Psoas muscle (tissue), 8 donors: ENCODE measurements around the gene SLX9. TPM values are rescaled to one million over a fixed set of nuclear protein-coding genes. Genes with fewer than 3 reads are reported as not detected.

Experiments
- ATAC-seq, 4 donors: fragments of 200-7000 bp; cut with Tn5 transposase; one replicate each; pipeline ENCODE4 v1.9.1; 2020; ENCODE audit warnings: moderate library complexity in 3 of 4, mild to moderate bottlenecking in 2 of 4
- DNase-seq, 2 donors: peaks; one replicate each; pipeline ENCODE4 v3.0.0-alpha.2; 2020
- H3K27ac ChIP-seq: fragments of 200-600 bp; one replicate; pipeline ENCODE4 v1.8.0; 2022
- H3K27me3 ChIP-seq, 3 donors: fragments of 200-600 bp in 1 of 3; one replicate each; pipeline versions ENCODE4 v1.6.1 to v1.8.0; 2013 to 2022; ENCODE audit warnings: low read length in 2 of 3, mild to moderate bottlenecking in 2 of 3, moderate library complexity in 1 of 3; ENCODE audit not compliant: insufficient read depth in 3 of 3
- H3K36me3 ChIP-seq, 2 donors: fragments of 200-600 bp in 1 of 2; one replicate each; pipeline versions ENCODE4 v1.6.1 to v1.8.0; 2013 to 2022; ENCODE audit warnings: low read depth in 1 of 2, mild to moderate bottlenecking in 1 of 2, moderate library complexity in 1 of 2; ENCODE audit not compliant: insufficient read depth in 1 of 2
- H3K4me1 ChIP-seq: fragments of 200-600 bp; one replicate; pipeline ENCODE4 v1.8.0; 2022
- H3K4me3 ChIP-seq: fragments of 200-600 bp; one replicate; pipeline ENCODE4 v1.8.0; 2022; ENCODE audit warnings: mild to moderate bottlenecking
- H3K9me3 ChIP-seq: fragments of 200-600 bp; one replicate; pipeline ENCODE4 v1.8.0; 2022
- WGBS, 3 donors: extraction: QIAGEN DNeasy Blood & Tissue Kit; methylation state at CpG; one replicate each; pipeline versions ENCODE4 v1.1.6 to v1.1.7; 2013; 5-methylcytosine and 5-hydroxymethylcytosine counted together
- intact Hi-C, 2 donors: fragments of 100-400 bp; cut with DNase I; formaldehyde crosslinking; loops; one replicate each; pipeline versions ENCODE4 v1.11.0 to v1.14.2; 2022
- polyA plus RNA-seq, 3 donors: library from polyadenylated mRNA; stranded (reverse); fragments of 200-250 nt; gene quantifications; one replicate each; pipeline ENCODE4 v1.2.3, GENCODE V29; 2013
- total RNA-seq, 4 donors: library from RNA; stranded (reverse); fragmentation: NEBNext Ultra II Directional in 2 of 4; extraction: Animal tissue kit (Norgen Biotek cat#: 25700) in 2 of 4; gene quantifications; one replicate each; pipeline versions ENCODE4 v1.2.1 to v1.2.4, GENCODE V29; 2021 to 2023
- TF ChIP-seq, protein P1 (sequence below): fragments of 200-600 bp; IDR thresholded peaks from one replicate; pipeline ENCODE4 v1.8.0; 2022; ENCODE audit warnings: antibody characterized with exemption
- donor health status: healthy with polysubstance abuse.
- donor health status: DM: no; HTN: no; CAD: no; lungs with moderate emphysema.
- donor health status: Bipolar disorder and iron deficiency.
- donor health status: healthy.
- donor health status: DM: yes; HTN: yes; CAD: no.
- donor health status: DM: no; HTN: no; CAD: no.
- donor health status: DM: no; HTN: no; CAD: no.
- donor health status: DM: yes; HTN: yes; CAD: no.

The SLX9 gene
- total and polyA plus RNA-seq, 7 donors, result 20.2 to 69.2 (median 30.1) TPM

DNA sequence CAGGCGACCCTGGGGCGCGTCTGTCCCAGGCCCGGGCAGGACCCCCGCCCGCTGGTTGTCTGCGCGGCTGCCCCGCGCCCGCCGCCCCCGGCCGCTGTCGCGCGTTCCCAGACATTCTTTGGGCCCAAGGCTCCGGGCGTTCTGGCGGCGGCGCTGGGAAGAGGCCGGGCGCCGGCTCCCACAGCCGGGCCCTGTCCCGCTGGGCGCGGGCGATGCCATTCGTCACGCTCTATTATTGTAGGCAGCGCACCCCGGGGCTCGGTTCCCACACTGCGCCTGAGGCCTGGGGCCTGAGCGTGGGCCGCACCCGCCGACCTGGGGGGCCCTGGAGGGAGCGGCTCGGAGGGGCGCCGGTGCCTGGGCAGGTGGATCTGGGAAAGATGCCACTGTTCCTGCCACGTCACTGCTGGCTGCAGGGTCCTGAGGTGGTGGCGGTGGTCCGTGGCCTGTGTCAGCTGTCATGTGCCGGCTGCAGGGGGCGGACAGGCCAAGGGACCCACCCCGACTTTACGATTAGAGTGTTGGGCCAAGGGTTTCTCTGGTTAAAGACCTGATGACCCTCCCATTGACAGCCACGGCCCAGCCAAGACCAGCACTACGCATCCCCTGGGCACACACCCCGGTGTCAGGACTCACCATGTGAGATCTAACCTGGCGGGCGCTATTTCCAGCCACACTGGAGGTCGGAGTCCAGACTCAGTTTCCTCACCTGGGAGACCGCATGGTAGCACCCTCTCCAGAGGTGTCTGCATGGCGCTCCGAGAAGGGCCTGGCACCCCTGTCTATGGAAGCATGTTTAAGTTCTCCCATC, 79.5 kb downstream of the SLX9 start:
- Histone ChIP-seq H3K36me3 (no peaks in the 10 kb centered on the region), H3K4me3 (peak overlapping the region; percentile 60), H3K27ac (peak overlapping the region; percentile 60), H3K27me3 (peaks cover 0 to 2% (median 0%) of the 10 kb centered on the region in 3 donors), H3K4me1 (no peaks in the 10 kb centered on the region), H3K9me3 (no peaks in the 10 kb centered on the region)
- intact Hi-C loops, result no loop called here
- peak; percentile 68 to 76 for DNase-seq
- WGBS, 3 donors, result 30 to 57% (median 51%) methylated on average over 29 to 60 of the region's 60 CpGs
- TF ChIP-seq, protein P1, sequence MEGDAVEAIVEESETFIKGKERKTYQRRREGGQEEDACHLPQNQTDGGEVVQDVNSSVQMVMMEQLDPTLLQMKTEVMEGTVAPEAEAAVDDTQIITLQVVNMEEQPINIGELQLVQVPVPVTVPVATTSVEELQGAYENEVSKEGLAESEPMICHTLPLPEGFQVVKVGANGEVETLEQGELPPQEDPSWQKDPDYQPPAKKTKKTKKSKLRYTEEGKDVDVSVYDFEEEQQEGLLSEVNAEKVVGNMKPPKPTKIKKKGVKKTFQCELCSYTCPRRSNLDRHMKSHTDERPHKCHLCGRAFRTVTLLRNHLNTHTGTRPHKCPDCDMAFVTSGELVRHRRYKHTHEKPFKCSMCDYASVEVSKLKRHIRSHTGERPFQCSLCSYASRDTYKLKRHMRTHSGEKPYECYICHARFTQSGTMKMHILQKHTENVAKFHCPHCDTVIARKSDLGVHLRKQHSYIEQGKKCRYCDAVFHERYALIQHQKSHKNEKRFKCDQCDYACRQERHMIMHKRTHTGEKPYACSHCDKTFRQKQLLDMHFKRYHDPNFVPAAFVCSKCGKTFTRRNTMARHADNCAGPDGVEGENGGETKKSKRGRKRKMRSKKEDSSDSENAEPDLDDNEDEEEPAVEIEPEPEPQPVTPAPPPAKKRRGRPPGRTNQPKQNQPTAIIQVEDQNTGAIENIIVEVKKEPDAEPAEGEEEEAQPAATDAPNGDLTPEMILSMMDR, result no peak
- peak; percentile 76 to 88 (median 80) for ATAC-seq

DNA sequence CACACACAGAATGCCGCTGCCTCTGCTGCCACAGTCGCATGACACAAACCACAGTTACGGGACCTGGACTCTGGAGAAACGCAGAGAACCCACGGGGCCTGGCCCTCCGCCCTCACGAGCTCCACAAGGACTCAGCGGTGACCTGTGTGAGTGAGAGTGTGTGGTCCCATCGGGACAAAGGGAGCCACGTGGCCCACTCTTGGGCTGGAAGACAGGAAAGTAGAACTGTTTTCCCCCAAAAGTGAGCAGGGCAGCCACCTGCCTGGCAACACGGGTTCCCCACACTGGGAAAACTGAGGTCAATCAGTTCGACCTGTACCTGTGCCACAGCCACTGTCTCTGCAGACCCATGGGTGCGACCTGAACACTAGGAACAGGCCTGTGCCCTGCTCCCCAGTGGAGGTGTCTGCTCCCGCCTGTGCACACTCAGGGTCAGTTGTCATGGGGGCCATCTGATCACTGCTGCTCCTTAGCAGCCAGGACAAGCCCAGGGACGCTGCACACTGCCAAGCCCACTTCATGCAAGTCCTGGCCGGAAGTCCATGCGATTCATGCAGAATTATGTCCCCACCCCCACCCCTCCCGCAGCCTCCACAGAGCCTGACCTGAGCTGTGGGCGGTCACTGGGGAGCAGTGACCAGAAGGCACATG, 80.2 kb downstream of the SLX9 start:
- 82 to 83% (median 83%) methylated on average over 18 to 19 of the region's 19 CpGs for WGBS, 3 donors
- Histone ChIP-seq H3K36me3 (no peaks in the 10 kb centered on the region), H3K9me3 (no peaks in the 10 kb centered on the region), H3K27me3 (peaks cover 0 to 2% (median 0%) of the 10 kb centered on the region in 3 donors), H3K4me3 (no peak overlapping the region), H3K27ac (no peak overlapping the region), H3K4me1 (no peaks in the 10 kb centered on the region)
- DNase-seq (peak; percentile 24 to 51), ATAC-seq (peak in 1 of 4 donors; percentile 26)
- intact Hi-C loops, result loop anchor here in 1 of 2 donors (1.0 kb wide), 1 partner anchor 24 kb away; no protein-coding TSS in a partner anchor
- TF ChIP-seq, protein P1, result no peak

DNA sequence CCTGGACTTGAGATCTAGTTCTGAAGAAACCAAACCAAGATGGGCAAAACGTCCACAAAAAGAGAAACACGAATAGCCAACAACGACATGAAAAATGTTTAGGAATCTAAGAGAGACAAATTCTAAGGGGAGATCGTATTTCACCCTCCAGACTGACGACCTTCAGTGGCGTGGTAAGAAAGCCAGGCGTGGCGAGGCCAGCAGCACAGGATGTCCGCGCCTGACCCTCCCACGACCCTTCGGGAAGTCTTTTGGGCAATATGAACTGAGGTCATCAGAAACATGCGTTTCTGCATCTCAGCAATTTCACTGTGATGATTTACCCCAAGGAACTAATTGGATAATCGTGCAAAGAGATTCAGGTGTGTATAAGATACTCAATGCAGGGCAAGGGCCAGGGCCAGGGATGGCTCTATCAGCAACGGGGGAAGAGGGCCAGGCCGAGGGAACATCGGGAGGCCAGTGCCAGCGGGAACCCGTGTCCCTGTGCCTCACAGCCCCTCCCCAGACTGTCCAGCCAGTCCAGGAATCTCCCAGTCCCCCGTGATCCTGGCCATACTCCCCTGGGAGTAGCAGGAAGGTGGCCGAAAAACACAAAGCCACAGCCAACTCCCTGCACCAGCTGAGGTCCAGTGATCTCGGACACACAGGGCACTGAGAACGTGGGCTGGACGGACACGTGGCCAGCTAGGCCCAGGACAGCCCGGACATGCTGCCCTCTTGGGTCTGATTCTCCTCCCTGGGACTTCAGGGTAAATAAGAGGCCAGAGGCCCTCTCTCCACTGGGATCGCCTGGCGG, 81.0 kb downstream of the SLX9 start:
- ATAC-seq (peak in 1 of 4 donors; percentile 33), DNase-seq (peak; percentile 24 to 66)
- no peak overlapping the region for H3K4me3 ChIP-seq
- H3K4me1 ChIP-seq, result no peaks in the 10 kb centered on the region
- no peaks in the 10 kb centered on the region for H3K36me3 ChIP-seq
- H3K27ac ChIP-seq, result peak overlapping the region; percentile 20
- WGBS, 3 donors, result 60 to 70% (median 64%) methylated on average over 28 of the region's 28 CpGs
- no peaks in the 10 kb centered on the region for H3K9me3 ChIP-seq
- TF ChIP-seq, protein P1, result no peak
- H3K27me3 ChIP-seq, result peaks cover 0 to 2% (median 0%) of the 10 kb centered on the region in 3 donors
- intact Hi-C loops, result loop anchor here in 1 of 2 donors (1.0 kb wide), 1 partner anchor 23 kb away; no protein-coding TSS in a partner anchor

DNA sequence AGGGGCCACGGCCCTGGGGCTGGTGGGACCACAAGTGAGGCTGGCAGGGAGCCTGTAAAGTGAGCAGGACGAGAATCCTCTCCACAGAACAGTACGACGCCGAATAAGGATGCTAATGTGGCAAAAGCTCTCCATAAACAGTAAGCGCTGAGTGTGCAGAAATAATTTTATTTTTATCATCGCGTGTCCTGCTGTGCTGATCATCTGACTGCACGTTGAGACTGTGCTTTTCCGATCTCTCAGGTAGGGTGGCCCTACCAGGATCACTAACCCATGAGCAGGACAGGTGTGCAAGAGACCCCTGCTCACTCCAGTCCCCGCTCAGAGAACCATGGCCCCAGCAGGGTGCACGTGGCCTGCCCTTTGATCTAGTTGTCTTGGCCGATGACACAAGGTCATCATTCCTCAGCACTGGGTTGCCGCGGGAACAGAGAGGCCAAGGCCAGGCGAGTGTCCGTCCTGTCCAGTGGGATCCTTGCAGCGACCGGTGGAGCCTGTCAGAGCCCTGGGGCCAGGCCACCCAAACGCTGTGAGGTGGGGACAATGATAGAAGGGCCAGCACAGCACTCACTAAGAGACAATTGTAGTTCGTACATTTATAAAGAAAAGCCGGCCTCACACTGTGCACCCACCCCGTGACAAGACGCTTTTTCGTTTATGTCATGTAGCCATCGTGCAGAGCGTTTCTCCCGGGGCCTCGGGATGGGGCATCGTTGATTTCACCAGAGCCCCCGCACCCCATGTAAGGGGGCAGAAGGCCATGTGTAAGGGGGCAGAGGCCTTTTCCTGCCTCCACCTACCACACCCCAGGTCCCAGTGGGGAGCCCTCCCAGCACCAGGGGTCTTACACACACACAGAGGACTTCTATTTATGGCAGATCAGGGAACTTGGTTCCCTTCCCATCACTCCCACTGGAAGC, 81.9 kb downstream of the SLX9 start:
- ATAC-seq (peak in 1 of 4 donors; percentile 10), DNase-seq (peak in 1 of 2 donors; percentile 42)
- Histone ChIP-seq H3K27ac (no peak overlapping the region), H3K4me3 (no peak overlapping the region), H3K9me3 (no peaks in the 10 kb centered on the region), H3K4me1 (no peaks in the 10 kb centered on the region), H3K36me3 (no peaks in the 10 kb centered on the region), H3K27me3 (peaks cover 0 to 2% (median 0%) of the 10 kb centered on the region in 3 donors)
- intact Hi-C loops, result no loop called here
- 75 to 81% (median 81%) methylated on average over 30 to 31 of the region's 31 CpGs for WGBS, 3 donors
- TF ChIP-seq, protein P1, result no peak
